Neural cell (in vitro differentiated cells): ENCODE results near the gene MCC. TPM values are rescaled to one million over a fixed set of nuclear protein-coding genes. Genes with fewer than 3 reads are reported as not detected.

ENCODE experiments used
- H2AFZ ChIP-seq: fragments of 200-600, 300-800 bp; sonication (generic), shearing (Covaris generic); 2 replicates; pipeline ENCODE4 v1.6.0; 2014; ENCODE audit warnings: low read depth, mild to moderate bottlenecking, antibody characterized with exemption, low read length, moderate library complexity
- H3F3A ChIP-seq: fragments of 200-600 bp; shearing (Covaris generic); 2 replicates; pipeline ENCODE4 v1.6.1; 2016; ENCODE audit warnings: mild to moderate bottlenecking, moderate library complexity, mixed read lengths, antibody characterized with exemption, low read length; ENCODE audit not compliant: insufficient read depth, poor library complexity, severe bottlenecking
- H3K27ac ChIP-seq: fragments of 200-600, 300-800 bp; sonication (generic), shearing (Covaris generic); 2 replicates; pipeline ENCODE4 v1.5.1; 2014; ENCODE audit warnings: mild to moderate bottlenecking, low read length, moderate library complexity
- H3K27me3 ChIP-seq: fragments of 300-800, 200-600 bp; sonication (generic), shearing (Covaris generic); 2 replicates; pipeline ENCODE4 v1.6.0; 2014; ENCODE audit warnings: mild to moderate bottlenecking, low read depth, low read length, moderate library complexity; ENCODE audit not compliant: insufficient read depth
- H3K36me3 ChIP-seq: fragments of 300-800, 200-600 bp; sonication (generic), shearing (Covaris generic); 2 replicates; pipeline ENCODE4 v1.5.1; 2014; ENCODE audit warnings: mild to moderate bottlenecking, antibody characterized with exemption, low read length, moderate library complexity; ENCODE audit not compliant: insufficient read depth
- H3K4me2 ChIP-seq: fragments of 300-800, 200-600 bp; sonication (generic), shearing (Covaris generic); 2 replicates; pipeline ENCODE4 v1.6.0; 2014; ENCODE audit warnings: mild to moderate bottlenecking, low read length
- H3K4me3 ChIP-seq: fragments of 300-800, 200-600 bp; sonication (generic), shearing (Covaris generic); 2 replicates; pipeline ENCODE4 v1.5.1; 2014; ENCODE audit warnings: mild to moderate bottlenecking, low read length, moderate library complexity
- H3K79me2 ChIP-seq: fragments of 200-600 bp; shearing (Covaris generic); replicated peaks from 2 replicates; pipeline ENCODE4 v1.6.0; 2014; ENCODE audit warnings: mild to moderate bottlenecking, low read length, moderate library complexity; ENCODE audit not compliant: insufficient read depth
- H3K9ac ChIP-seq: fragments of 300-800, 200-600 bp; sonication (generic), shearing (Covaris generic); 2 replicates; pipeline ENCODE4 v1.6.1; 2016; ENCODE audit warnings: mild to moderate bottlenecking, low read length, mixed read lengths
- H3K9me2 ChIP-seq: fragments of 200-600 bp; shearing (Covaris generic); 2 replicates; pipeline ENCODE4 v1.6.1; 2016; ENCODE audit warnings: mild to moderate bottlenecking, low read length, mixed read lengths; ENCODE audit not compliant: insufficient read depth
- H3K9me3 ChIP-seq: fragments of 200-600, 300-800 bp; sonication (generic), shearing (Covaris generic); 2 replicates; pipeline ENCODE4 v1.6.1; 2016; ENCODE audit warnings: mild to moderate bottlenecking, mixed run types, low read length, moderate library complexity, mixed read lengths
- H4K20me1 ChIP-seq: fragments of 200-600 bp; shearing (Covaris generic); 2 replicates; pipeline ENCODE4 v1.6.1; 2016; ENCODE audit warnings: mild to moderate bottlenecking, mixed run types; ENCODE audit not compliant: insufficient read depth
- EP300 ChIP-seq: fragments of 450-650 bp; conservative IDR thresholded peaks from 2 replicates; pipeline ENCODE4 v1.6.1; 2014; ENCODE audit warnings: antibody characterized with exemption, mild to moderate bottlenecking, moderate library complexity; ENCODE audit not compliant: poor library complexity, severe bottlenecking
- EZH2 ChIP-seq: fragments of 200-600, 300-800 bp; shearing (Covaris generic), sonication (generic); IDR thresholded peaks from 2 replicates; pipeline ENCODE4 v1.6.1; 2014; ENCODE audit warnings: antibody characterized with exemption, low read length, borderline replicate concordance, mild to moderate bottlenecking; ENCODE audit not compliant: insufficient read depth, poor library complexity, severe bottlenecking
- MXI1 ChIP-seq: fragments of 450-650 bp; conservative IDR thresholded peaks from 2 replicates; pipeline ENCODE4 v1.6.1; 2014; ENCODE audit warnings: antibody characterized with exemption, mild to moderate bottlenecking; ENCODE audit not compliant: poor library complexity, severe bottlenecking
- POLR2AphosphoS5 ChIP-seq: IDR thresholded peaks from 2 replicates; pipeline ENCODE4 v1.6.1; 2012
- RAD21 ChIP-seq: fragments of 450-650 bp; conservative IDR thresholded peaks from 2 replicates; pipeline ENCODE4 v1.6.1; 2014; ENCODE audit warnings: antibody characterized with exemption, mild to moderate bottlenecking, moderate library complexity
- SMC3 ChIP-seq: fragments of 450-650 bp; conservative IDR thresholded peaks from 2 replicates; pipeline ENCODE4 v1.6.1; 2014; ENCODE audit warnings: antibody characterized with exemption, mild to moderate bottlenecking, moderate library complexity; ENCODE audit not compliant: poor library complexity
- TAF1 ChIP-seq: IDR thresholded peaks from 2 replicates; pipeline ENCODE4 v1.6.1; 2012; ENCODE audit warnings: low read depth
- polyA plus RNA-seq: library from polyadenylated mRNA; depleted of rRNA; stranded (reverse); fragments of >200 nt; gene quantifications from 2 replicates; pipeline ENCODE4 v1.2.3, GENCODE V29; 2014
- TF ChIP-seq, protein P1 (sequence below): fragments of 450-650 bp; IDR thresholded peaks from 2 replicates; pipeline ENCODE4 v1.5.1; 2014; ENCODE audit warnings: antibody characterized with exemption, mild to moderate bottlenecking, moderate library complexity; ENCODE audit not compliant: poor library complexity, severe bottlenecking
- TF ChIP-seq, protein P2 (sequence below): IDR thresholded peaks from 2 replicates; pipeline ENCODE4 v1.6.1; 2012; ENCODE audit warnings: borderline replicate concordance

MCC gene
- polyA plus RNA-seq, 1 donor from 2014 or later, result 2.2 TPM

DNA sequence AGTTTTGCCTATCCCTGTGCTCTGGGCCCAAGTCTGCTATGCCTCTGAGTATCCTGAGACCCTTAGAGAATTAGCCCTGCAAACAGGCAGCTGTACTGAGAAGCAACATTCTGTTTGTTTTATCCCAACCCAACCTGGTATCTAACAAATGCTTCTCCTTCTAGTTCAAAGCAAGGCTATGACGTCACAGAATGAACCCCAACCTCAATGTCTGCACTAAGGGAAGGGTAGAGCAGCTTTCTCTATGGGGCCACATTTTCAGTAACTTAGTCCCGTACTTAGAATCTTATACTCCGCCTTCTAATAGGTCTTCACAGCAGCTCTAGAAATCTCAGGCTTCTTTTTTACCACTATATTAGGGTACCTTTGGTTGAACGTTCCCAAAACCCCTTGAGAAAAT lies 223.1 kb downstream of the MCC start:
- H2AFZ ChIP-seq, result no peak overlapping the region

DNA sequence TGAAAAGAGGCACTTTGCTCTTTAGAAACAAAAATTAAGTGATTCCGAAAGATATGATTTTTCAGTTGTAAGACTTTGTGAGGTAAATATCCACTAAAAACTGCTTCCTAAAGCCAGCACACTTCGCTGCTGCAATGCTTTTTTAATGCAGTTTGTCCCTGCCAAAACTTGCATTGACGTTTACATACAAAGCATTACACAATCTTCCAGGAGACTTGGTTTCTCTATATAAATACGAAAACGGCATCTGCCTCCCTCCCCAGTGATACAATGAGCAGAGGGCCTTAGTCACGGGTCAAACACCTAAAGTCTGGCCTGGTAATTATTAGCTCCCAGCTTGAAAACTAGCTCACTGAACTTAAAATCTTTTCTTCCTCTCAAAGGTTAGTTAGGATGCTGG lies 224.2 kb downstream of the MCC start:
- no peak overlapping the region for H3K9ac ChIP-seq
- H3K9me2 ChIP-seq, result no peaks in the 10 kb centered on the region
- no peak for TF ChIP-seq TAF1
- H2AFZ ChIP-seq, result no peak overlapping the region
- no peaks in the 10 kb centered on the region for H3K27me3 ChIP-seq
- no peak overlapping the region for H3K4me3 ChIP-seq
- H3K36me3 ChIP-seq, result no peaks in the 10 kb centered on the region
- no peak overlapping the region for H3K27ac ChIP-seq
- no peaks in the 10 kb centered on the region for H3K79me2 ChIP-seq
- H3K4me2 ChIP-seq, result no peak overlapping the region
- H3F3A ChIP-seq, result no peaks in the 10 kb centered on the region
- no peaks in the 10 kb centered on the region for H3K9me3 ChIP-seq
- no peaks in the 10 kb centered on the region for H4K20me1 ChIP-seq

More for the DNA sequence above, 223.1 kb downstream of the MCC start:
- Histone ChIP-seq H4K20me1 (no peaks in the 10 kb centered on the region), H3K27ac (no peak overlapping the region), H3K9me3 (no peaks in the 10 kb centered on the region), H3K9ac (no peak overlapping the region), H3K4me3 (no peak overlapping the region), H3K4me2 (no peak overlapping the region), H3K27me3 (no peaks in the 10 kb centered on the region), H3F3A (no peaks in the 10 kb centered on the region), H3K9me2 (no peaks in the 10 kb centered on the region), H3K36me3 (no peaks in the 10 kb centered on the region), H3K79me2 (no peaks in the 10 kb centered on the region)
- no peak for TF ChIP-seq TAF1

DNA sequence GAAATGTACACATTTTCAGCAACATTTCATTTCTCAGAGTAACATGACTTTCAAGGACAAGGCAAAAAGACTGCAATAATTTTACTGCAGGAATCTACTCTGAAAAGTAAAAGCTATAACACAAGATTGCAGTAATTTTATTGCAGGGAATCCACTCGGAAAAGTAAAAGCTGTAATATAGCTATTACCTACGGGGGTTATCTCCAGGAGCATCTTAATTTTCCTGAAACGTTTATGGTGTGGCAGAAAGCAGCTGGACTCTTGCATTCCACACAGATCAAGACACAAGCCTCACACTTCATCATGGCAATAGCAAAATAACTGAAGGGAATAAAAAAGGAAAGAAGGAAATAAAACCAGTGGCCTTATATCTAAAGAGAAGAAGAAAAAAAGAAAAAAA lies 224.7 kb downstream of the MCC start:
- no peaks in the 10 kb centered on the region for H4K20me1 ChIP-seq
- H3K4me3 ChIP-seq, result no peak overlapping the region
- no peaks in the 10 kb centered on the region for H3K9me2 ChIP-seq
- TF ChIP-seq POLR2AphosphoS5 (peak; percentile 26), EP300 (no peak)
- no peak overlapping the region for H3K4me2 ChIP-seq
- H3K9ac ChIP-seq, result no peak overlapping the region
- no peak overlapping the region for H3K27ac ChIP-seq
- H3K27me3 ChIP-seq, result no peaks in the 10 kb centered on the region
- no peaks in the 10 kb centered on the region for H3K36me3 ChIP-seq
- no peaks in the 10 kb centered on the region for H3K79me2 ChIP-seq
- no peak overlapping the region for H2AFZ ChIP-seq
- H3F3A ChIP-seq, result no peaks in the 10 kb centered on the region
- H3K9me3 ChIP-seq, result no peaks in the 10 kb centered on the region

DNA sequence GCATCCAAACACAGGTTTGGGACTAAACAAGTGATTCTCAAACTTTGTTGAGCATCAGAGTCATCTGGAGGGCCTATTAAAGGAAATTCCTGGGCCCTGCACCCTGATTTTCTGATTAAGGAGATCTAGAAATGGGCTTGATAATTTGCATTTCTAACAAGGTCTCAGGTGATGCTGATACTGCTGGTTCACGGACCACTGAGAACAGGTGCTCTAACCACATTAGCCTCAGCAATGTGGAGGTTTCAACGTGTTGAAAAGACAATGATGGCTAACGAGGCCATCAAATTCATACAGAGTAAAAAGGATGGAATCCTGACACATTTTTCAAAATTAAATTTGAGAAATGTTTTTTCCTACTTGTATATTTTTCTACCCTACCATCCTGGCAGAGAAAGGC lies 225.6 kb downstream of the MCC start:
- Histone ChIP-seq H4K20me1 (no peaks in the 10 kb centered on the region), H3K9ac (no peak overlapping the region), H3F3A (no peaks in the 10 kb centered on the region), H3K27me3 (no peaks in the 10 kb centered on the region), H3K9me2 (no peaks in the 10 kb centered on the region), H3K4me3 (no peak overlapping the region), H2AFZ (no peak overlapping the region), H3K27ac (no peak overlapping the region), H3K9me3 (no peaks in the 10 kb centered on the region), H3K79me2 (no peaks in the 10 kb centered on the region), H3K36me3 (no peaks in the 10 kb centered on the region), H3K4me2 (no peak overlapping the region)
- TF ChIP-seq RAD21 (no peak), EP300 (no peak), SMC3 (no peak), MXI1 (no peak), EZH2 (no peak), TAF1 (no peak), POLR2AphosphoS5 (no peak)
- TF ChIP-seq, protein P1, sequence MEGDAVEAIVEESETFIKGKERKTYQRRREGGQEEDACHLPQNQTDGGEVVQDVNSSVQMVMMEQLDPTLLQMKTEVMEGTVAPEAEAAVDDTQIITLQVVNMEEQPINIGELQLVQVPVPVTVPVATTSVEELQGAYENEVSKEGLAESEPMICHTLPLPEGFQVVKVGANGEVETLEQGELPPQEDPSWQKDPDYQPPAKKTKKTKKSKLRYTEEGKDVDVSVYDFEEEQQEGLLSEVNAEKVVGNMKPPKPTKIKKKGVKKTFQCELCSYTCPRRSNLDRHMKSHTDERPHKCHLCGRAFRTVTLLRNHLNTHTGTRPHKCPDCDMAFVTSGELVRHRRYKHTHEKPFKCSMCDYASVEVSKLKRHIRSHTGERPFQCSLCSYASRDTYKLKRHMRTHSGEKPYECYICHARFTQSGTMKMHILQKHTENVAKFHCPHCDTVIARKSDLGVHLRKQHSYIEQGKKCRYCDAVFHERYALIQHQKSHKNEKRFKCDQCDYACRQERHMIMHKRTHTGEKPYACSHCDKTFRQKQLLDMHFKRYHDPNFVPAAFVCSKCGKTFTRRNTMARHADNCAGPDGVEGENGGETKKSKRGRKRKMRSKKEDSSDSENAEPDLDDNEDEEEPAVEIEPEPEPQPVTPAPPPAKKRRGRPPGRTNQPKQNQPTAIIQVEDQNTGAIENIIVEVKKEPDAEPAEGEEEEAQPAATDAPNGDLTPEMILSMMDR, result no peak
- TF ChIP-seq, protein P2, sequence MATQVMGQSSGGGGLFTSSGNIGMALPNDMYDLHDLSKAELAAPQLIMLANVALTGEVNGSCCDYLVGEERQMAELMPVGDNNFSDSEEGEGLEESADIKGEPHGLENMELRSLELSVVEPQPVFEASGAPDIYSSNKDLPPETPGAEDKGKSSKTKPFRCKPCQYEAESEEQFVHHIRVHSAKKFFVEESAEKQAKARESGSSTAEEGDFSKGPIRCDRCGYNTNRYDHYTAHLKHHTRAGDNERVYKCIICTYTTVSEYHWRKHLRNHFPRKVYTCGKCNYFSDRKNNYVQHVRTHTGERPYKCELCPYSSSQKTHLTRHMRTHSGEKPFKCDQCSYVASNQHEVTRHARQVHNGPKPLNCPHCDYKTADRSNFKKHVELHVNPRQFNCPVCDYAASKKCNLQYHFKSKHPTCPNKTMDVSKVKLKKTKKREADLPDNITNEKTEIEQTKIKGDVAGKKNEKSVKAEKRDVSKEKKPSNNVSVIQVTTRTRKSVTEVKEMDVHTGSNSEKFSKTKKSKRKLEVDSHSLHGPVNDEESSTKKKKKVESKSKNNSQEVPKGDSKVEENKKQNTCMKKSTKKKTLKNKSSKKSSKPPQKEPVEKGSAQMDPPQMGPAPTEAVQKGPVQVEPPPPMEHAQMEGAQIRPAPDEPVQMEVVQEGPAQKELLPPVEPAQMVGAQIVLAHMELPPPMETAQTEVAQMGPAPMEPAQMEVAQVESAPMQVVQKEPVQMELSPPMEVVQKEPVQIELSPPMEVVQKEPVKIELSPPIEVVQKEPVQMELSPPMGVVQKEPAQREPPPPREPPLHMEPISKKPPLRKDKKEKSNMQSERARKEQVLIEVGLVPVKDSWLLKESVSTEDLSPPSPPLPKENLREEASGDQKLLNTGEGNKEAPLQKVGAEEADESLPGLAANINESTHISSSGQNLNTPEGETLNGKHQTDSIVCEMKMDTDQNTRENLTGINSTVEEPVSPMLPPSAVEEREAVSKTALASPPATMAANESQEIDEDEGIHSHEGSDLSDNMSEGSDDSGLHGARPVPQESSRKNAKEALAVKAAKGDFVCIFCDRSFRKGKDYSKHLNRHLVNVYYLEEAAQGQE, result no peak
